HepG2 (cell line): ENCODE data around the gene TUBB4B. TPM values are rescaled to one million over a fixed set of nuclear protein-coding genes. Genes with fewer than 3 reads are reported as not detected.

Source experiments
- ATRX ChIP-seq: sonication (generic); formaldehyde crosslinking; IDR thresholded peaks from 2 replicates; pipeline ENCODE4 v1.4.0; 2020; ENCODE audit warnings: missing genetic modification reagents, borderline replicate concordance
- FOXC1 ChIP-seq: sonication (generic); formaldehyde crosslinking; IDR thresholded peaks from 2 replicates; pipeline ENCODE4 v1.8.0; 2022; ENCODE audit warnings: mild to moderate bottlenecking, missing genetic modification reagents, borderline replicate concordance
- FOXK1 ChIP-seq: sonication (generic); formaldehyde crosslinking; IDR thresholded peaks from 2 replicates; pipeline ENCODE4 v1.4.0; 2020; ENCODE audit warnings: low read depth, missing genetic modification reagents, borderline replicate concordance
- HNRNPK ChIP-seq: fragments of 200-400 bp; formaldehyde crosslinking; IDR thresholded peaks from 2 replicates; pipeline ENCODE4 v1.6.1; 2018; ENCODE audit warnings: low read length, low read depth, moderate library complexity, mild to moderate bottlenecking; ENCODE audit not compliant: poor library complexity, severe bottlenecking
- IKZF4 ChIP-seq: sonication (generic); formaldehyde crosslinking; IDR thresholded peaks from 2 replicates; pipeline ENCODE4 v1.5.1; 2020; ENCODE audit warnings: borderline replicate concordance, mild to moderate bottlenecking, low read depth, missing genetic modification reagents; ENCODE audit errors: not compliant biosample characterization
- KAT8 ChIP-seq: IDR thresholded peaks from 2 replicates; pipeline ENCODE4 v1.6.1; 2016; ENCODE audit warnings: missing genetic modification reagents, missing compliant biosample characterization
- NR0B2 ChIP-seq: sonication (generic); formaldehyde crosslinking; IDR thresholded peaks from 2 replicates; pipeline ENCODE4 v1.4.0; 2020; ENCODE audit warnings: mild to moderate bottlenecking, missing genetic modification reagents
- PAF1 ChIP-seq: IDR thresholded peaks from 2 replicates; pipeline ENCODE4 v1.6.1; 2016; ENCODE audit warnings: missing genetic modification reagents, missing compliant biosample characterization
- POLR2G ChIP-seq: fragments of 200-400 bp; formaldehyde crosslinking; IDR thresholded peaks from 2 replicates; pipeline ENCODE4 v1.6.1; 2018; ENCODE audit warnings: mild to moderate bottlenecking, low read depth, low read length, moderate library complexity
- SPEN ChIP-seq: sonication (generic); formaldehyde crosslinking; IDR thresholded peaks from 2 replicates; pipeline ENCODE4 v1.5.1; 2020; ENCODE audit warnings: low read depth, mild to moderate bottlenecking, missing genetic modification reagents
- THAP7 ChIP-seq: sonication (generic); formaldehyde crosslinking; IDR thresholded peaks from 2 replicates; pipeline ENCODE4 v1.8.1; 2023; ENCODE audit warnings: mild to moderate bottlenecking, missing genetic modification reagents
- ZNF20 ChIP-seq: sonication (generic); formaldehyde crosslinking; IDR thresholded peaks from 2 replicates; pipeline ENCODE4 v1.4.0; 2020; ENCODE audit warnings: mild to moderate bottlenecking, moderate library complexity, missing genetic modification reagents
- ZNF205 ChIP-seq: IDR thresholded peaks from 2 replicates; pipeline ENCODE4 v1.6.1; 2018; ENCODE audit warnings: missing biosample characterization, missing genetic modification reagents
- ZNF253 ChIP-seq: sonication (generic); formaldehyde crosslinking; IDR thresholded peaks from 2 replicates; pipeline ENCODE4 v1.8.0; 2022; ENCODE audit warnings: mild to moderate bottlenecking, missing genetic modification reagents, borderline replicate concordance
- ZNF280D ChIP-seq: sonication (generic); formaldehyde crosslinking; IDR thresholded peaks from 2 replicates; pipeline ENCODE4 v1.5.1; 2020; ENCODE audit warnings: mild to moderate bottlenecking, missing genetic modification reagents
- ZNF792 ChIP-seq: IDR thresholded peaks from 2 replicates; pipeline ENCODE4 v1.6.1; 2016
- ZSCAN22 ChIP-seq: sonication (generic); formaldehyde crosslinking; IDR thresholded peaks from 2 replicates; pipeline ENCODE4 v1.4.0; 2020; ENCODE audit warnings: mild to moderate bottlenecking, missing genetic modification reagents
- polyA plus RNA-seq, 8 experiments: library from polyadenylated mRNA; depleted of rRNA in 3 of 8; stranded (reverse) in 7 of 8; unstranded in 1 of 8; fragments of >200 nt; fragmentation: Illumina TruSeq in 4 of 8; extraction: Trizol in 4 of 8; gene quantifications; 2 replicates each; pipeline versions ENCODE4 v1.2.1 to v1.2.3, GENCODE V29; 2011 to 2016; ENCODE audit warnings: low read depth in 4 of 8, missing spikeins in 1 of 8, mixed read lengths in 1 of 8; ENCODE audit not compliant: insufficient read depth in 1 of 8
- total RNA-seq, 5 experiments: library from RNA; depleted of rRNA; stranded (reverse); fragments of >200 nt; fragmentation: Illumina TruSeq; extraction: Trizol; gene quantifications; 2 replicates each; pipeline ENCODE4 v1.2.3, GENCODE V29; 2016; ENCODE audit warnings: low read depth in 1 of 5
- TF ChIP-seq, protein P1 (sequence below): sonication (generic); formaldehyde crosslinking; IDR thresholded peaks from 2 replicates; pipeline ENCODE4 v1.4.0; 2020; ENCODE audit warnings: missing genetic modification reagents
- TF ChIP-seq, protein P2 (sequence below): IDR thresholded peaks from 2 replicates; pipeline ENCODE4 v1.6.1; 2016
- TF ChIP-seq, protein P3 (sequence below): sonication (generic); formaldehyde crosslinking; IDR thresholded peaks from 2 replicates; pipeline ENCODE4 v1.4.0; 2020; ENCODE audit warnings: missing genetic modification reagents
- TF ChIP-seq, protein P4 (sequence below): sonication (generic); IDR thresholded peaks from 2 replicates; pipeline ENCODE4 v1.6.1; 2016; ENCODE audit warnings: low read depth, borderline replicate concordance

TUBB4B gene
- total and polyA plus RNA-seq, 2 of the 13 experiments (the other 11 are each of a cell fraction or from before 2014, with no cell fraction given): 182 to 412 TPM

DNA sequence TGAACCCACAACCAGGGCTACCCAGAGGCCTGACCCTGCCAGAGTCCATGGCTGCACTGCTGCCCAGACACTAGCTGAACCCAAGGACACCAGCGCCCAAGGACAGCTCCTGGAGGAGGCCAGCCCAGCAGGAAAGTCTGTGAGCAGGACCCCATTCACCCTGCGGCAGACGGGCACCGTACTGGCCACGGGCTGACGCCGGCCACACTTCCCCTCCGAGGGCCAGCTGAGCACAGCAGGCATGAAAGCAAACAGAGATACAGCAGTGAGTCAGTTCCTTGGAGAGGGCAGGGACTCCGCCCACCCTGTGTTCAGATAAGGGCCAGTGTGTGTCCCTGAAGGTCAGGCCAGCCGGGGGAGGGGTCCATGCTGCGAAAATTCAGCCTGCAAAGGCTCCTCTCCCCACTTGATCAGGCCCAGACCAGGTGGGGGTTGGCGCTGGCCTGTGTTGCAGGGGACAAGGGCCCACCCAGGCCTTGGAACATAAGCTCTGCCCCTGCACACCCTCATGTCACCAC is 22.3 kb upstream of the TUBB4B start (continued):
- TF ChIP-seq ZNF280D (CRISPR knock-in tag) (no peak), ATRX (no peak), PAF1 (CRISPR knock-in tag) (no peak), KAT8 (CRISPR knock-in tag) (peak; percentile 35; the same call in 1 of the 2 replicates), ZSCAN22 (no peak), HNRNPK (no peak), FOXK1 (0 out of 2 replicates have a peak, but pooled peaks have one; percentile 35), ZNF792 (CRISPR knock-in tag) (no peak; the same call in 1 of the 2 replicates), ZNF20 (CRISPR knock-in tag) (no peak), SPEN (CRISPR knock-in tag) (no peak), ZNF205 (CRISPR knock-in tag) (no peak), FOXC1 (CRISPR knock-in tag) (0 out of 2 replicates have a peak, but pooled peaks have one; percentile 26), NR0B2 (CRISPR knock-in tag) (no peak), THAP7 (CRISPR knock-in tag) (no peak), ZNF253 (CRISPR knock-in tag) (no peak; the same call in 1 of the 2 replicates), POLR2G (peak; percentile 71), IKZF4 (CRISPR knock-in tag) (no peak)
- TF ChIP-seq, protein P1, sequence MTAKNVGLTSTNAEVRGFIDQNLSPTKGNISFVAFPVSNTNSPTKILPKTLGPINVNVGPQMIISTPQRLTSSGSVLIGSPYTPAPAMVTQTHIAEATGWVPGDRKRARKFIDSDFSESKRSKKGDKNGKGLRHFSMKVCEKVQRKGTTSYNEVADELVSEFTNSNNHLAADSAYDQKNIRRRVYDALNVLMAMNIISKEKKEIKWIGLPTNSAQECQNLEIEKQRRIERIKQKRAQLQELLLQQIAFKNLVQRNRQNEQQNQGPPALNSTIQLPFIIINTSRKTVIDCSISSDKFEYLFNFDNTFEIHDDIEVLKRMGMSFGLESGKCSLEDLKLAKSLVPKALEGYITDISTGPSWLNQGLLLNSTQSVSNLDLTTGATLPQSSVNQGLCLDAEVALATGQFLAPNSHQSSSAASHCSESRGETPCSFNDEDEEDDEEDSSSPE (CRISPR knock-in tag): no peak
- TF ChIP-seq, protein P2, sequence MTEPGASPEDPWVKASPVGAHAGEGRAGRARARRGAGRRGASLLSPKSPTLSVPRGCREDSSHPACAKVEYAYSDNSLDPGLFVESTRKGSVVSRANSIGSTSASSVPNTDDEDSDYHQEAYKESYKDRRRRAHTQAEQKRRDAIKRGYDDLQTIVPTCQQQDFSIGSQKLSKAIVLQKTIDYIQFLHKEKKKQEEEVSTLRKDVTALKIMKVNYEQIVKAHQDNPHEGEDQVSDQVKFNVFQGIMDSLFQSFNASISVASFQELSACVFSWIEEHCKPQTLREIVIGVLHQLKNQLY: no peak; the same call in 1 of the 2 replicates
- TF ChIP-seq, protein P3, sequence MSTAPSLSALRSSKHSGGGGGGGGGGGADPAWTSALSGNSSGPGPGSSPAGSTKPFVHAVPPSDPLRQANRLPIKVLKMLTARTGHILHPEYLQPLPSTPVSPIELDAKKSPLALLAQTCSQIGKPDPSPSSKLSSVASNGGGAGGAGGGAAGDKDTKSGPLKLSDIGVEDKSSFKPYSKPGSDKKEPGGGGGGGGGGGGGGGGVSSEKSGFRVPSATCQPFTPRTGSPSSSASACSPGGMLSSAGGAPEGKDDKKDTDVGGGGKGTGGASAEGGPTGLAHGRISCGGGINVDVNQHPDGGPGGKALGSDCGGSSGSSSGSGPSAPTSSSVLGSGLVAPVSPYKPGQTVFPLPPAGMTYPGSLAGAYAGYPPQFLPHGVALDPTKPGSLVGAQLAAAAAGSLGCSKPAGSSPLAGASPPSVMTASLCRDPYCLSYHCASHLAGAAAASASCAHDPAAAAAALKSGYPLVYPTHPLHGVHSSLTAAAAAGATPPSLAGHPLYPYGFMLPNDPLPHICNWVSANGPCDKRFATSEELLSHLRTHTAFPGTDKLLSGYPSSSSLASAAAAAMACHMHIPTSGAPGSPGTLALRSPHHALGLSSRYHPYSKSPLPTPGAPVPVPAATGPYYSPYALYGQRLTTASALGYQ (CRISPR knock-in tag): no peak
- TF ChIP-seq, protein P4, sequence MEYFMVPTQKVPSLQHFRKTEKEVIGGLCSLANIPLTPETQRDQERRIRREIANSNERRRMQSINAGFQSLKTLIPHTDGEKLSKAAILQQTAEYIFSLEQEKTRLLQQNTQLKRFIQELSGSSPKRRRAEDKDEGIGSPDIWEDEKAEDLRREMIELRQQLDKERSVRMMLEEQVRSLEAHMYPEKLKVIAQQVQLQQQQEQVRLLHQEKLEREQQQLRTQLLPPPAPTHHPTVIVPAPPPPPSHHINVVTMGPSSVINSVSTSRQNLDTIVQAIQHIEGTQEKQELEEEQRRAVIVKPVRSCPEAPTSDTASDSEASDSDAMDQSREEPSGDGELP: peak; percentile 98
